GM21528 (cell line): ENCODE measurements around the gene WNT6.

ENCODE experiments used
- ATAC-seq: cut with Tn5 transposase; IDR thresholded peaks from one replicate; pipeline ENCODE4 v1.9.1; 2021; ENCODE audit warnings: mild to moderate bottlenecking, moderate library complexity; ENCODE audit not compliant: unreplicated experiment, low FRiP score

WNT6 gene

GRCh38 chr2:218856167-218856895 lies 3.3 kb upstream of the WNT6 start:
- ATAC-seq = no peak

- ATAC-seq = no peak
These were observed 2.7 kb upstream of the WNT6 start for GRCh38 chr2:218856896-218857243.

GRCh38 chr2:218857371-218858137 lies 2.1 kb upstream of the WNT6 start:
- ATAC-seq = no peak

- no peak for ATAC-seq
These were observed 1.5 kb upstream of the WNT6 start for GRCh38 chr2:218858138-218858445.

GRCh38 chr2:218858671-218859555 lies 692 bp upstream of the WNT6 start:
- no peak for ATAC-seq

- ATAC-seq = no peak
These were observed 605 bp downstream of the WNT6 start for GRCh38 chr2:218859988-218860831.

- no peak for ATAC-seq
These were observed 1.4 kb downstream of the WNT6 start for GRCh38 chr2:218860950-218861381.

GRCh38 chr2:218861645-218862318 lies 2.2 kb downstream of the WNT6 start:
- ATAC-seq = no peak

- no peak for ATAC-seq
These were observed 3.5 kb downstream of the WNT6 start for GRCh38 chr2:218863021-218863520.

GRCh38 chr2:218865396-218865795 lies 5.8 kb downstream of the WNT6 start:
- no peak for ATAC-seq

GRCh38 chr2:218865999-218866398 lies 6.4 kb downstream of the WNT6 start:
- no peak for ATAC-seq

- no peak for ATAC-seq
These were observed 8.3 kb downstream of the WNT6 start for GRCh38 chr2:218867900-218868299.

GRCh38 chr2:218869064-218869463 lies 9.5 kb downstream of the WNT6 start:
- no peak for ATAC-seq

- no peak for ATAC-seq
These were observed 11.4 kb downstream of the WNT6 start for GRCh38 chr2:218870984-218871344.

- ATAC-seq = no peak
These were observed 12.0 kb downstream of the WNT6 start for GRCh38 chr2:218871345-218872302.

- no peak for ATAC-seq
These were observed 13.2 kb downstream of the WNT6 start for GRCh38 chr2:218872645-218873358.

- no peak for ATAC-seq
These were observed 14.0 kb downstream of the WNT6 start for GRCh38 chr2:218873359-218874194.
